SK-N-SH (cell line): ENCODE data around the gene BTBD9.

Experiments used
- EP300 ChIP-seq, 2 experiments: IDR thresholded peaks; 2 replicates each; pipeline versions ENCODE4 v1.4.0 to v1.6.1; 2012; ENCODE audit warnings: borderline replicate concordance in 1 of 2, low read depth in 1 of 2, low read length in 1 of 2
- EZH2phosphoT487 ChIP-seq: fragments of 200-600 bp; sonication (generic); IDR thresholded peaks from 2 replicates; pipeline ENCODE4 v1.6.1; 2017; ENCODE audit warnings: low read depth, mixed run types, mild to moderate bottlenecking, antibody characterized with exemption, moderate library complexity, borderline replicate concordance
- FOXJ3 ChIP-seq: sonication (generic); formaldehyde crosslinking; IDR thresholded peaks from 2 replicates; pipeline ENCODE4 v1.5.1; 2020; ENCODE audit warnings: mild to moderate bottlenecking, missing genetic modification reagents
- POLR2AphosphoS5 ChIP-seq: IDR thresholded peaks from 2 replicates; pipeline ENCODE4 v1.6.1; 2012; ENCODE audit warnings: low read depth, low read length
- RXRA ChIP-seq: IDR thresholded peaks from 2 replicates; pipeline ENCODE4 v1.4.0; 2012; ENCODE audit warnings: low read depth, mild to moderate bottlenecking, borderline replicate concordance
- SIN3A ChIP-seq: IDR thresholded peaks from 2 replicates; pipeline ENCODE4 v1.6.1; 2012; ENCODE audit warnings: low read depth, mild to moderate bottlenecking, low read length, moderate library complexity, borderline replicate concordance
- TAF1 ChIP-seq: IDR thresholded peaks from 2 replicates; pipeline ENCODE4 v1.6.1; 2012; ENCODE audit warnings: low read depth, mild to moderate bottlenecking, low read length, moderate library complexity, borderline replicate concordance
- TCF12 ChIP-seq: IDR thresholded peaks from 2 replicates; pipeline ENCODE4 v1.4.0; 2012
- TF ChIP-seq, protein P1 (sequence below): IDR thresholded peaks from 2 replicates; pipeline ENCODE4 v1.6.1; 2012; ENCODE audit warnings: mild to moderate bottlenecking, low read depth, low read length, moderate library complexity
- TF ChIP-seq, protein P2 (sequence below): fragments of 200-600 bp; sonication (generic); IDR thresholded peaks from 2 replicates; pipeline ENCODE4 v1.6.1; 2017; ENCODE audit warnings: antibody characterized with exemption, mild to moderate bottlenecking, moderate library complexity
- TF ChIP-seq, protein P3 (sequence below): fragments of 150-350 bp; IDR thresholded peaks from 2 replicates; pipeline ENCODE4 v1.6.1; 2017; ENCODE audit warnings: antibody characterized with exemption, low read length, low read depth, borderline replicate concordance
- TF ChIP-seq, protein P4 (sequence below): IDR thresholded peaks from 2 replicates; pipeline ENCODE4 v1.4.0; 2012; ENCODE audit warnings: low read depth

DNA sequence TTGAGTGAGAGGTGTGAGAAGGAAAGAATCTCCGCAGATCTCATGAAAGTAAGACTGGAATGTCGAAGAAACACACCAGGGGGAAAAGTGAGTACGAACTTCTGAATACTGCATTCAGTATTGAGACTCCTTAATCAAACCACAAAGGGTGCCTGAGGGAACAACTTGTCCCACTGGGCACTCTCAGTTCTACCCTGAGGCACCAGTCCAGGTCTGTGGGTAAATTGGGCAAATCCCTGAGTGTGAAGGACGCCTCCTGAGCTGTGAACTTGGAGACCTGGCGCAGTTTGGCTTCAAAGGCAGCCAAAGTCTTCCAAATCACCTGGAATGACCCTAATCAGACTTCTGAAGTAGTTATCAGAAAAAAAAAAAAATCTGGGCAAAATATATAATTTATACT, 329.7 kb downstream of the BTBD9 start:
- no peak for TF ChIP-seq TAF1
- no peak for TF ChIP-seq TCF12
- TF ChIP-seq, protein P1, sequence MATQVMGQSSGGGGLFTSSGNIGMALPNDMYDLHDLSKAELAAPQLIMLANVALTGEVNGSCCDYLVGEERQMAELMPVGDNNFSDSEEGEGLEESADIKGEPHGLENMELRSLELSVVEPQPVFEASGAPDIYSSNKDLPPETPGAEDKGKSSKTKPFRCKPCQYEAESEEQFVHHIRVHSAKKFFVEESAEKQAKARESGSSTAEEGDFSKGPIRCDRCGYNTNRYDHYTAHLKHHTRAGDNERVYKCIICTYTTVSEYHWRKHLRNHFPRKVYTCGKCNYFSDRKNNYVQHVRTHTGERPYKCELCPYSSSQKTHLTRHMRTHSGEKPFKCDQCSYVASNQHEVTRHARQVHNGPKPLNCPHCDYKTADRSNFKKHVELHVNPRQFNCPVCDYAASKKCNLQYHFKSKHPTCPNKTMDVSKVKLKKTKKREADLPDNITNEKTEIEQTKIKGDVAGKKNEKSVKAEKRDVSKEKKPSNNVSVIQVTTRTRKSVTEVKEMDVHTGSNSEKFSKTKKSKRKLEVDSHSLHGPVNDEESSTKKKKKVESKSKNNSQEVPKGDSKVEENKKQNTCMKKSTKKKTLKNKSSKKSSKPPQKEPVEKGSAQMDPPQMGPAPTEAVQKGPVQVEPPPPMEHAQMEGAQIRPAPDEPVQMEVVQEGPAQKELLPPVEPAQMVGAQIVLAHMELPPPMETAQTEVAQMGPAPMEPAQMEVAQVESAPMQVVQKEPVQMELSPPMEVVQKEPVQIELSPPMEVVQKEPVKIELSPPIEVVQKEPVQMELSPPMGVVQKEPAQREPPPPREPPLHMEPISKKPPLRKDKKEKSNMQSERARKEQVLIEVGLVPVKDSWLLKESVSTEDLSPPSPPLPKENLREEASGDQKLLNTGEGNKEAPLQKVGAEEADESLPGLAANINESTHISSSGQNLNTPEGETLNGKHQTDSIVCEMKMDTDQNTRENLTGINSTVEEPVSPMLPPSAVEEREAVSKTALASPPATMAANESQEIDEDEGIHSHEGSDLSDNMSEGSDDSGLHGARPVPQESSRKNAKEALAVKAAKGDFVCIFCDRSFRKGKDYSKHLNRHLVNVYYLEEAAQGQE = no peak
- no peak for TF ChIP-seq FOXJ3
- TF ChIP-seq, protein P2, sequence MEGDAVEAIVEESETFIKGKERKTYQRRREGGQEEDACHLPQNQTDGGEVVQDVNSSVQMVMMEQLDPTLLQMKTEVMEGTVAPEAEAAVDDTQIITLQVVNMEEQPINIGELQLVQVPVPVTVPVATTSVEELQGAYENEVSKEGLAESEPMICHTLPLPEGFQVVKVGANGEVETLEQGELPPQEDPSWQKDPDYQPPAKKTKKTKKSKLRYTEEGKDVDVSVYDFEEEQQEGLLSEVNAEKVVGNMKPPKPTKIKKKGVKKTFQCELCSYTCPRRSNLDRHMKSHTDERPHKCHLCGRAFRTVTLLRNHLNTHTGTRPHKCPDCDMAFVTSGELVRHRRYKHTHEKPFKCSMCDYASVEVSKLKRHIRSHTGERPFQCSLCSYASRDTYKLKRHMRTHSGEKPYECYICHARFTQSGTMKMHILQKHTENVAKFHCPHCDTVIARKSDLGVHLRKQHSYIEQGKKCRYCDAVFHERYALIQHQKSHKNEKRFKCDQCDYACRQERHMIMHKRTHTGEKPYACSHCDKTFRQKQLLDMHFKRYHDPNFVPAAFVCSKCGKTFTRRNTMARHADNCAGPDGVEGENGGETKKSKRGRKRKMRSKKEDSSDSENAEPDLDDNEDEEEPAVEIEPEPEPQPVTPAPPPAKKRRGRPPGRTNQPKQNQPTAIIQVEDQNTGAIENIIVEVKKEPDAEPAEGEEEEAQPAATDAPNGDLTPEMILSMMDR = no peak
- TF ChIP-seq EZH2phosphoT487 = no peak
- TF ChIP-seq, protein P3, sequence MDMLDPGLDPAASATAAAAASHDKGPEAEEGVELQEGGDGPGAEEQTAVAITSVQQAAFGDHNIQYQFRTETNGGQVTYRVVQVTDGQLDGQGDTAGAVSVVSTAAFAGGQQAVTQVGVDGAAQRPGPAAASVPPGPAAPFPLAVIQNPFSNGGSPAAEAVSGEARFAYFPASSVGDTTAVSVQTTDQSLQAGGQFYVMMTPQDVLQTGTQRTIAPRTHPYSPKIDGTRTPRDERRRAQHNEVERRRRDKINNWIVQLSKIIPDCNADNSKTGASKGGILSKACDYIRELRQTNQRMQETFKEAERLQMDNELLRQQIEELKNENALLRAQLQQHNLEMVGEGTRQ = no peak
- TF ChIP-seq EP300 (IDR thresholded peaks at IDR 0.05; ENCODE audit: borderline replicate concordance in 1 of 2, low read depth in 1 of 2, low read length in 1 of 2) = no peak
- TF ChIP-seq, protein P4, sequence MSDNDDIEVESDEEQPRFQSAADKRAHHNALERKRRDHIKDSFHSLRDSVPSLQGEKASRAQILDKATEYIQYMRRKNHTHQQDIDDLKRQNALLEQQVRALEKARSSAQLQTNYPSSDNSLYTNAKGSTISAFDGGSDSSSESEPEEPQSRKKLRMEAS = no peak
- TF ChIP-seq SIN3A = no peak
- no peak for TF ChIP-seq POLR2AphosphoS5
- no peak for TF ChIP-seq RXRA
